ENCODE measurements around the gene JMJD1C.

- no peak for TF ChIP-seq POLR2A (IDR thresholded peaks at IDR 0.05; ENCODE audit: low read length)
- TF ChIP-seq GATA1 (IDR thresholded peaks at IDR 0.05; ENCODE audit: low read depth, low read length) = no peak
These were observed 325.7 kb downstream of the JMJD1C start for GRCh38 chr10:63140077-63140476.
